Psoas muscle (tissue), 8 donors: ENCODE data around the gene KLHL26. TPM values are rescaled to one million over a fixed set of nuclear protein-coding genes. Genes with fewer than 3 reads are reported as not detected.
A peak's percentile ranks its signal among the peaks of the same experiment; 100 is the strongest.

Experiments used
- ATAC-seq, 4 donors: fragments of 200-7000 bp; cut with Tn5 transposase; one replicate each; pipeline ENCODE4 v1.9.1; 2020; ENCODE audit warnings: moderate library complexity in 3 of 4, mild to moderate bottlenecking in 2 of 4
- DNase-seq, 2 donors: peaks; one replicate each; pipeline ENCODE4 v3.0.0-alpha.2; 2020
- H3K27ac ChIP-seq: fragments of 200-600 bp; one replicate; pipeline ENCODE4 v1.8.0; 2022
- H3K27me3 ChIP-seq, 3 donors: fragments of 200-600 bp in 1 of 3; one replicate each; pipeline versions ENCODE4 v1.6.1 to v1.8.0; 2013 to 2022; ENCODE audit warnings: low read length in 2 of 3, mild to moderate bottlenecking in 2 of 3, moderate library complexity in 1 of 3; ENCODE audit not compliant: insufficient read depth in 3 of 3
- H3K36me3 ChIP-seq, 2 donors: fragments of 200-600 bp in 1 of 2; one replicate each; pipeline versions ENCODE4 v1.6.1 to v1.8.0; 2013 to 2022; ENCODE audit warnings: low read depth in 1 of 2, mild to moderate bottlenecking in 1 of 2, moderate library complexity in 1 of 2; ENCODE audit not compliant: insufficient read depth in 1 of 2
- H3K4me1 ChIP-seq: fragments of 200-600 bp; one replicate; pipeline ENCODE4 v1.8.0; 2022
- H3K4me3 ChIP-seq: fragments of 200-600 bp; one replicate; pipeline ENCODE4 v1.8.0; 2022; ENCODE audit warnings: mild to moderate bottlenecking
- H3K9me3 ChIP-seq: fragments of 200-600 bp; one replicate; pipeline ENCODE4 v1.8.0; 2022
- WGBS, 3 donors: extraction: QIAGEN DNeasy Blood & Tissue Kit; methylation state at CpG; one replicate each; pipeline versions ENCODE4 v1.1.6 to v1.1.7; 2013; 5-methylcytosine and 5-hydroxymethylcytosine counted together
- intact Hi-C, 2 donors: fragments of 100-400 bp; cut with DNase I; formaldehyde crosslinking; loops; one replicate each; pipeline versions ENCODE4 v1.11.0 to v1.14.2; 2022
- polyA plus RNA-seq, 3 donors: library from polyadenylated mRNA; stranded (reverse); fragments of 200-250 nt; gene quantifications; one replicate each; pipeline ENCODE4 v1.2.3, GENCODE V29; 2013
- total RNA-seq, 4 donors: library from RNA; stranded (reverse); fragmentation: NEBNext Ultra II Directional in 2 of 4; extraction: Animal tissue kit (Norgen Biotek cat#: 25700) in 2 of 4; gene quantifications; one replicate each; pipeline versions ENCODE4 v1.2.1 to v1.2.4, GENCODE V29; 2021 to 2023
- TF ChIP-seq, protein P1 (sequence below): fragments of 200-600 bp; IDR thresholded peaks from one replicate; pipeline ENCODE4 v1.8.0; 2022; ENCODE audit warnings: antibody characterized with exemption
- donor health status: healthy with polysubstance abuse.
- donor health status: DM: no; HTN: no; CAD: no; lungs with moderate emphysema.
- donor health status: Bipolar disorder and iron deficiency.
- donor health status: healthy.
- donor health status: DM: yes; HTN: yes; CAD: no.
- donor health status: DM: no; HTN: no; CAD: no.
- donor health status: DM: no; HTN: no; CAD: no.
- donor health status: DM: yes; HTN: yes; CAD: no.

KLHL26 gene
- total and polyA plus RNA-seq, 7 donors, result 3.1 to 9.9 (median 5.2) TPM

- ATAC-seq (peak; percentile 50 to 69 (median 60)), DNase-seq (peak; percentile 89 to 92)
- 31 to 40% (median 32%) methylated on average over 34 of the region's 34 CpGs for WGBS, 3 donors
- Histone ChIP-seq H3K9me3 (no peaks in the 10 kb centered on the region), H3K36me3 (no peaks in the 10 kb centered on the region), H3K4me3 (peak overlapping the region; percentile 43), H3K27me3 (no peaks in the 10 kb centered on the region), H3K27ac (peak overlapping the region; percentile 81), H3K4me1 (peaks cover 39% of the 10 kb centered on the region)
- TF ChIP-seq, protein P1, sequence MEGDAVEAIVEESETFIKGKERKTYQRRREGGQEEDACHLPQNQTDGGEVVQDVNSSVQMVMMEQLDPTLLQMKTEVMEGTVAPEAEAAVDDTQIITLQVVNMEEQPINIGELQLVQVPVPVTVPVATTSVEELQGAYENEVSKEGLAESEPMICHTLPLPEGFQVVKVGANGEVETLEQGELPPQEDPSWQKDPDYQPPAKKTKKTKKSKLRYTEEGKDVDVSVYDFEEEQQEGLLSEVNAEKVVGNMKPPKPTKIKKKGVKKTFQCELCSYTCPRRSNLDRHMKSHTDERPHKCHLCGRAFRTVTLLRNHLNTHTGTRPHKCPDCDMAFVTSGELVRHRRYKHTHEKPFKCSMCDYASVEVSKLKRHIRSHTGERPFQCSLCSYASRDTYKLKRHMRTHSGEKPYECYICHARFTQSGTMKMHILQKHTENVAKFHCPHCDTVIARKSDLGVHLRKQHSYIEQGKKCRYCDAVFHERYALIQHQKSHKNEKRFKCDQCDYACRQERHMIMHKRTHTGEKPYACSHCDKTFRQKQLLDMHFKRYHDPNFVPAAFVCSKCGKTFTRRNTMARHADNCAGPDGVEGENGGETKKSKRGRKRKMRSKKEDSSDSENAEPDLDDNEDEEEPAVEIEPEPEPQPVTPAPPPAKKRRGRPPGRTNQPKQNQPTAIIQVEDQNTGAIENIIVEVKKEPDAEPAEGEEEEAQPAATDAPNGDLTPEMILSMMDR, result no peak
- intact Hi-C loops, result loop anchor here in 1 of 2 donors (10.0 kb wide), 1 partner anchor 186 kb away; no protein-coding TSS in a partner anchor
These were observed 13.7 kb downstream of the KLHL26 start for GRCh38 chr19:18650468-18651041.

DNA sequence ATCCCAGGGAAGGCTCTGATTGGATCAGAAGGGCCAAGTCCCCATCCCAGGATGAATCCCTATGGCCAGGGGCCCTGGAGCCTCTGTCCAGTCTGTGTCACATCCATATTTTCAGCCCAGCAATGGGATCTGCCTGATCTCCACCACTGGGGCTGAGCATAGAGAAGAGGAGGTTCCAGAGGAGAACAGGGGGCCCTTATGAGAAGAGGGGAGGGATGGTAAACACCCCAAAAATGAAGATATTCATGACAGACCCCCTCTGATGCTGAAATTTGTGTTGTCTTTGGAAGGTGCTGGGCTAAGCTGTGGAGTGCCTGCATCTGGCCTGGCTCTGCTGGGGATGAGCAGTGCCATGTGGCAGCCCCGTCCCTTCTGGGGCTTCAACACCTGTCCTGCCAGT, 14.5 kb downstream of the KLHL26 start:
- no peak for DNase-seq
- Histone ChIP-seq H3K27ac (peak overlapping the region; percentile 81), H3K9me3 (no peaks in the 10 kb centered on the region), H3K36me3 (no peaks in the 10 kb centered on the region), H3K27me3 (no peaks in the 10 kb centered on the region), H3K4me3 (no peak overlapping the region), H3K4me1 (peaks cover 39% of the 10 kb centered on the region)
- 78 to 94% (median 84%) methylated on average over 1 of the region's 1 CpG for WGBS, 3 donors
- intact Hi-C loops, result loop anchor here in 1 of 2 donors (10.0 kb wide), 1 partner anchor 186 kb away; no protein-coding TSS in a partner anchor
- ATAC-seq, result no peak
- TF ChIP-seq, protein P1, result no peak

DNA sequence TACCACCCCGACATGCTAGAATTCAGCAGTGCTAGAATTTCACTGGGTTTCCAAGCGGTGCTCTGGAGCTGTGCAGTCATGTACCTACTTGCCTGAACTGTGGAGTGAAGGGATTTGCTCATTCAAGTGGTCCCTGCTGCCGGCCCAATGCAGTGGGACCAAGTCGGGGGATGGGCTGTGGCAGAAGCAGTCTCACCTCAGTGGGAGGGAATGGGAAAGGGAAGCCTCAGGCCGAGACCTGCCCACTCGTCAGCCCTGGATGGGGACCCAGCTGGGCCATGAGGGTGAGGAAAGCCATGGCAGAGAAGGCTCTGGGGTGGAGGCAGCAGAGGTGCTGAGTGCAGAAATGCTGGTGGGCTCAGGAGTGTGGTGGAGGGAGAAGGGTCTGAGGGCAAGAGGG, 14.9 kb downstream of the KLHL26 start:
- H3K4me1 ChIP-seq, result peaks cover 39% of the 10 kb centered on the region
- H3K27ac ChIP-seq, result peak overlapping the region; percentile 81
- H3K36me3 ChIP-seq, result no peaks in the 10 kb centered on the region
- H3K27me3 ChIP-seq, result no peaks in the 10 kb centered on the region
- H3K4me3 ChIP-seq, result no peak overlapping the region
- intact Hi-C loops, result loop anchor here in 1 of 2 donors (10.0 kb wide), 1 partner anchor 187 kb away; no protein-coding TSS in a partner anchor
- no peaks in the 10 kb centered on the region for H3K9me3 ChIP-seq
- DNase-seq (no peak), ATAC-seq (no peak)
- WGBS, 3 donors, result 79 to 82% (median 81%) methylated on average over 6 of the region's 6 CpGs
- TF ChIP-seq, protein P1, result no peak

DNA sequence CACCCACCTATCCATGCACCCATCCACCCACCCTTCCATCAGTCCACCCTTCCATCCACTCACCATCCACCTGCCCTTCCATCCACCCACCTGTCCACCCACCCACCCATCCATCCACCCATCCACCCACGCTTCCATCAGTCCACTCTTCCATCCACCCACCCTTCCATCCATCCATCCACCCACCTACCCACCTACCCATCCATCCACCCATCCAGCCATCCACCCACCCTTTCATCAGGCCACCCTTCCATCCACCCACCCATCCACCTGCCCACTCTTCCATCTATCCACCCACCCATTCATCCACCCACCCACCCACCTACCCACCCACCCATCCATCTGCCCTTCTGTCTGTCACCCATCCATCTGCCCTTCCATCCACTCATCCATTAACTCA, 17.0 kb downstream of the KLHL26 start:
- intact Hi-C loops, result loop anchor here in 1 of 2 donors (10.0 kb wide), 1 partner anchor 189 kb away; no protein-coding TSS in a partner anchor

More for the DNA sequence above, 17.0 kb downstream of the KLHL26 start:
- no peaks in the 10 kb centered on the region for H3K27me3 ChIP-seq
- WGBS, 3 donors, result 94 to 100% (median 100%) methylated on average over 1 of the region's 1 CpG
- H3K27ac ChIP-seq, result no peak overlapping the region
- H3K36me3 ChIP-seq, result no peaks in the 10 kb centered on the region
- H3K9me3 ChIP-seq, result no peaks in the 10 kb centered on the region
- ATAC-seq (no peak), DNase-seq (no peak)
- peaks cover 28% of the 10 kb centered on the region for H3K4me1 ChIP-seq
- no peak overlapping the region for H3K4me3 ChIP-seq
- TF ChIP-seq, protein P1, result no peak
